Myocyte (in vitro differentiated cells): ENCODE measurements around the gene COX4I1. TPM values are rescaled to one million over a fixed set of nuclear protein-coding genes. Genes with fewer than 3 reads are reported as not detected.

ENCODE experiments used
- DNase-seq: peaks from one replicate; pipeline ENCODE4 v3.0.0-alpha.2; 2012; ENCODE audit warnings: low read depth
- total RNA-seq: library from RNA; depleted of rRNA; stranded (reverse); fragments of >200 nt; gene quantifications from 2 replicates; pipeline ENCODE4 v1.2.3, GENCODE V29; 2014

Gene COX4I1
- total RNA-seq, 1 donor from 2014 or later, result 400 TPM

GRCh38 chr16:85767531-85767930 lies 32.0 kb upstream of the COX4I1 start:
- peak; percentile 87 for DNase-seq

GRCh38 chr16:85768199-85768598 lies 31.3 kb upstream of the COX4I1 start:
- no peak for DNase-seq

GRCh38 chr16:85770741-85771140 lies 28.8 kb upstream of the COX4I1 start:
- DNase-seq, result no peak

- DNase-seq, result no peak
Observed at GRCh38 chr16:85773044-85773443, 26.5 kb upstream of the COX4I1 start.

- no peak for DNase-seq
Observed at GRCh38 chr16:85774136-85774535, 25.4 kb upstream of the COX4I1 start.

GRCh38 chr16:85774811-85775210 lies 24.7 kb upstream of the COX4I1 start:
- DNase-seq, result no peak

GRCh38 chr16:85777583-85778310 lies 21.7 kb upstream of the COX4I1 start:
- peak; percentile 19 for DNase-seq

- DNase-seq, result no peak
Observed at GRCh38 chr16:85778873-85779272, 20.6 kb upstream of the COX4I1 start.

GRCh38 chr16:85780281-85780680 lies 19.2 kb upstream of the COX4I1 start:
- no peak for DNase-seq

- DNase-seq, result no peak
Observed at GRCh38 chr16:85781156-85781555, 18.3 kb upstream of the COX4I1 start.

GRCh38 chr16:85781695-85782370 lies 17.7 kb upstream of the COX4I1 start:
- DNase-seq, result peak; percentile 38

- DNase-seq, result no peak
Observed at GRCh38 chr16:85782451-85782850, 17.0 kb upstream of the COX4I1 start.

GRCh38 chr16:85783441-85783840 lies 16.1 kb upstream of the COX4I1 start:
- DNase-seq, result no peak

- DNase-seq, result no peak
Observed at GRCh38 chr16:85784813-85785212, 14.7 kb upstream of the COX4I1 start.

GRCh38 chr16:85785927-85786326 lies 13.6 kb upstream of the COX4I1 start:
- no peak for DNase-seq

- no peak for DNase-seq
Observed at GRCh38 chr16:85788819-85789218, 10.7 kb upstream of the COX4I1 start.

- no peak for DNase-seq
Observed at GRCh38 chr16:85789773-85790172, 9.7 kb upstream of the COX4I1 start.

- no peak for DNase-seq
Observed at GRCh38 chr16:85793662-85794298, 5.7 kb upstream of the COX4I1 start.

- DNase-seq, result no peak
Observed at GRCh38 chr16:85794696-85795095, 4.8 kb upstream of the COX4I1 start.

GRCh38 chr16:85796152-85796551 lies 3.3 kb upstream of the COX4I1 start:
- no peak for DNase-seq

GRCh38 chr16:85796599-85796998 lies 2.9 kb upstream of the COX4I1 start:
- DNase-seq, result no peak

GRCh38 chr16:85798283-85798776 lies 1.2 kb upstream of the COX4I1 start:
- no peak for DNase-seq
